Natural killer cell (primary cell): Measurements from ENCODE around the gene PSMC3IP. TPM values are rescaled to one million over a fixed set of nuclear protein-coding genes. Genes with fewer than 3 reads are reported as not detected.
"Not testable (repeated sequence)": the region's sequence is repeated elsewhere in the genome, so short reads cannot be mapped to it uniquely, and the experiment has no call there.

ENCODE experiments used
- ATAC-seq, 3 donors: fragments of 150-1000 bp in 2 of 3; fragments of 200-7000 bp in 1 of 3; cut with Tn5 transposase; 1 replicate in 1 of 3; 2 replicates in 2 of 3; pipeline ENCODE4 v1.10.0; 2021; ENCODE audit warnings: mild to moderate bottlenecking in 2 of 3, moderate library complexity in 2 of 3
- DNase-seq, 2 donors: peaks; one replicate each; pipeline versions ENCODE4 v3.0.0 to v3.0.0-alpha.2; 2013 to 2021; ENCODE audit warnings: mixed read lengths in 1 of 2
- H3K27ac ChIP-seq: one replicate; pipeline ENCODE4 v1.5.1; 2013; ENCODE audit warnings: mild to moderate bottlenecking, low read length
- H3K27me3 ChIP-seq: one replicate; pipeline ENCODE4 v1.6.1; 2013; ENCODE audit warnings: low read length; ENCODE audit not compliant: control insufficient read depth, insufficient read depth
- H3K36me3 ChIP-seq: one replicate; pipeline ENCODE4 v1.6.1; 2013; ENCODE audit warnings: low read length; ENCODE audit not compliant: control insufficient read depth, insufficient read depth
- H3K4me1 ChIP-seq: one replicate; pipeline ENCODE4 v1.6.1; 2013; ENCODE audit warnings: low read length; ENCODE audit not compliant: control insufficient read depth, insufficient read depth
- H3K4me3 ChIP-seq: one replicate; pipeline ENCODE4 v1.5.1; 2013; ENCODE audit warnings: low read length
- H3K9me3 ChIP-seq: one replicate; pipeline ENCODE4 v1.6.1; 2013; ENCODE audit warnings: low read length; ENCODE audit not compliant: control insufficient read depth, insufficient read depth
- H3K27ac Mint-ChIP-seq, 2 donors: one replicate each; pipeline ENCODE4 v1.8.0; 2022; ENCODE audit warnings: mild to moderate bottlenecking in 2 of 2, mixed read lengths in 2 of 2, moderate library complexity in 1 of 2
- H3K27me3 Mint-ChIP-seq, 2 donors: one replicate each; pipeline ENCODE4 v1.8.0; 2022; ENCODE audit warnings: low read depth in 2 of 2, mixed read lengths in 2 of 2
- H3K36me3 Mint-ChIP-seq: one replicate; pipeline ENCODE4 v1.8.0; 2022; ENCODE audit warnings: mixed read lengths
- H3K4me1 Mint-ChIP-seq, 2 donors: one replicate each; pipeline ENCODE4 v1.8.0; 2022; ENCODE audit warnings: mixed read lengths in 2 of 2
- H3K4me3 Mint-ChIP-seq: one replicate; pipeline ENCODE4 v1.8.0; 2022; ENCODE audit warnings: mild to moderate bottlenecking, moderate library complexity, mixed read lengths
- H3K9me3 Mint-ChIP-seq, 2 donors: one replicate each; pipeline ENCODE4 v1.8.0; 2022; ENCODE audit warnings: mixed read lengths in 2 of 2
- CTCF ChIP-seq: fragments of 200-600 bp; IDR thresholded peaks from one replicate; pipeline ENCODE4 v1.8.0; 2022; ENCODE audit warnings: antibody characterized with exemption
- whole genome bisulfite sequencing: methylation state at CpG from one replicate; pipeline ENCODE4 v1.1.7; 2013; ENCODE audit warnings: missing lambda C conversion rate; ENCODE audit not compliant: insufficient coverage; 5-methylcytosine and 5-hydroxymethylcytosine counted together
- intact Hi-C: fragments of 100-400 bp; cut with micrococcal nuclease; formaldehyde crosslinking; loops from one replicate; pipeline ENCODE4 v1.14.2; 2022
- total RNA-seq, 4 donors: library from RNA; stranded (reverse); fragments of 120-200 nt in 1 of 4; gene quantifications; one replicate each; pipeline versions ENCODE4 v1.2.3 to v1.2.4, GENCODE V29; 2013 to 2022

PSMC3IP gene
- total RNA-seq, 3 donors from 2014 or later (not counting 1 experiment from before 2014, with no cell fraction given), result 5.0 to 6.2 (median 5.7) TPM

GRCh38 chr17:42559075-42559474 lies 18.5 kb downstream of the PSMC3IP start:
- Mint-ChIP-seq H3K27ac (no peak overlapping the region), H3K9me3 (no peaks in the 10 kb centered on the region), H3K4me3 (no peak overlapping the region), H3K4me1 (peaks cover 30 to 44% of the 10 kb centered on the region in 2 donors), H3K27me3 (no peaks in the 10 kb centered on the region), H3K36me3 (no peaks in the 10 kb centered on the region)
- H3K27me3 ChIP-seq, result no peaks in the 10 kb centered on the region
- H3K4me1 ChIP-seq, result peaks cover 47% of the 10 kb centered on the region
- H3K9me3 ChIP-seq, result no peaks in the 10 kb centered on the region
- H3K36me3 ChIP-seq, result peaks cover 4% of the 10 kb centered on the region
- ATAC-seq (no peak), DNase-seq (no peak)
- 95% methylated on average over 6 of the region's 6 CpGs for WGBS
- H3K4me3 ChIP-seq, result no peak overlapping the region
- no peak for TF ChIP-seq CTCF
- H3K27ac ChIP-seq, result no peak overlapping the region
- intact Hi-C loops, result no loop called here

GRCh38 chr17:42555961-42556617 lies 21.4 kb downstream of the PSMC3IP start:
- not testable (repeated sequence) for H3K9me3 ChIP-seq, H3K27me3 Mint-ChIP-seq, H3K27me3 ChIP-seq, H3K4me3 ChIP-seq, DNase-seq, ATAC-seq, H3K36me3 Mint-ChIP-seq, H3K36me3 ChIP-seq, H3K27ac Mint-ChIP-seq, H3K27ac ChIP-seq, H3K9me3 Mint-ChIP-seq
- H3K4me1 ChIP-seq, result peaks cover 30% of the 10 kb centered on the region
- Mint-ChIP-seq H3K4me3 (peak overlapping the region; percentile 21), H3K4me1 (peaks cover 10 to 35% of the 10 kb centered on the region in 2 donors)
- WGBS, result 71% methylated on average over 5 of the region's 5 CpGs
- intact Hi-C loops, result loop anchor here (2.0 kb wide), 1 partner anchor 19 kb away; the partner anchor contains the start of gene NAGLU

- WGBS, result 25% methylated on average over 4 of the region's 4 CpGs
- peak in 1 of 3 donors; percentile 1 for ATAC-seq
- H3K4me1 Mint-ChIP-seq, result peaks cover 10 to 35% of the 10 kb centered on the region in 2 donors
- peak overlapping the region; percentile 82 to 91 for H3K27ac Mint-ChIP-seq
- H3K36me3 Mint-ChIP-seq, result no peaks in the 10 kb centered on the region
- H3K36me3 ChIP-seq, result no peaks in the 10 kb centered on the region
- no peak for DNase-seq
- peak overlapping the region; percentile 86 for H3K4me3 ChIP-seq
- H3K4me3 Mint-ChIP-seq, result peak overlapping the region; percentile 91
- no peaks in the 10 kb centered on the region for H3K9me3 ChIP-seq
- H3K27me3 Mint-ChIP-seq, result no peaks in the 10 kb centered on the region
- no peaks in the 10 kb centered on the region for H3K27me3 ChIP-seq
- no peaks in the 10 kb centered on the region for H3K9me3 Mint-ChIP-seq
- intact Hi-C loops, result loop anchor here (2.0 kb wide), 1 partner anchor 18 kb away; the partner anchor contains the start of gene NAGLU
- peak overlapping the region; percentile 94 for H3K27ac ChIP-seq
- no peak for TF ChIP-seq CTCF
- peaks cover 30% of the 10 kb centered on the region for H3K4me1 ChIP-seq
Measured at GRCh38 chr17:42555122-42555622, 22.4 kb downstream of the PSMC3IP start.

- Histone ChIP-seq H3K4me3 (peak overlapping the region; percentile 86), H3K4me1 (peaks cover 30% of the 10 kb centered on the region), H3K27me3 (no peaks in the 10 kb centered on the region), H3K27ac (peak overlapping the region; percentile 94), H3K36me3 (no peaks in the 10 kb centered on the region), H3K9me3 (no peaks in the 10 kb centered on the region)
- Mint-ChIP-seq H3K9me3 (no peaks in the 10 kb centered on the region), H3K4me3 (peak overlapping the region; percentile 91), H3K27ac (peak overlapping the region; percentile 82 to 91), H3K36me3 (no peaks in the 10 kb centered on the region), H3K4me1 (peaks cover 10 to 35% of the 10 kb centered on the region in 2 donors), H3K27me3 (no peaks in the 10 kb centered on the region)
- WGBS, result 1% methylated on average over 82 of the region's 82 CpGs
- ATAC-seq (peak; percentile 85 to 88 (median 88)), DNase-seq (peak; percentile 71 to 86)
- TF ChIP-seq CTCF, result no peak
- intact Hi-C loops, result loop anchor here (2.0 kb wide), 1 partner anchor 18 kb away; the partner anchor contains the start of gene NAGLU
Measured at GRCh38 chr17:42554250-42555121, 23.0 kb downstream of the PSMC3IP start.
